AG10803 (cell line): ENCODE data around the gene ATP8A2.

ENCODE experiments used
- DNase-seq: peaks from one replicate; pipeline ENCODE4 v3.0.0; 2010; ENCODE audit warnings: low read depth
- H3K4me3 ChIP-seq: 2 replicates; pipeline ENCODE4 v1.5.1; 2011; ENCODE audit warnings: mild to moderate bottlenecking, low read length, control low read depth
- TF ChIP-seq, protein P1 (sequence below): conservative IDR thresholded peaks from 2 replicates; pipeline ENCODE4 v1.5.1; 2011; ENCODE audit warnings: mild to moderate bottlenecking, low read length, control low read depth, inconsistent platforms

The ATP8A2 gene

DNA sequence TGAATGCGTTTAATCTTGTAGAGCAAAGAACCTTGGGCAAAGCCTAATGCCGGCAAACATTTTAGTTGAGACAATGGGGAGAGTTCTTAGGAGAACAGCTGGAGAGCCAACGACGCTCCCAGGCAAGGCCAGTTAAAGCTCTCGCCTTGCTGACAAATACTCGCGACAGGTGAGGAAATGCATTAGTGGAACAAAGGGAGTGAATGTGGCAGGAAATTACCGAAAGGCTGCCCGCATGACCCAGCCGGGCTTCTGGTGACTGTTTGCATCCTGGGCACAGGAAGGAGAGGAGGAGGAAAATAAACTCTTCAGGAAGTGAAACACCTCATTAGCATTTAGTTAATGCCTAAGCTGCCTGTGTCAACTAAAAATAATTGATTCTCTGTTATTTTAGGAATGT is 605.4 kb downstream of the ATP8A2 start:
- TF ChIP-seq, protein P1, sequence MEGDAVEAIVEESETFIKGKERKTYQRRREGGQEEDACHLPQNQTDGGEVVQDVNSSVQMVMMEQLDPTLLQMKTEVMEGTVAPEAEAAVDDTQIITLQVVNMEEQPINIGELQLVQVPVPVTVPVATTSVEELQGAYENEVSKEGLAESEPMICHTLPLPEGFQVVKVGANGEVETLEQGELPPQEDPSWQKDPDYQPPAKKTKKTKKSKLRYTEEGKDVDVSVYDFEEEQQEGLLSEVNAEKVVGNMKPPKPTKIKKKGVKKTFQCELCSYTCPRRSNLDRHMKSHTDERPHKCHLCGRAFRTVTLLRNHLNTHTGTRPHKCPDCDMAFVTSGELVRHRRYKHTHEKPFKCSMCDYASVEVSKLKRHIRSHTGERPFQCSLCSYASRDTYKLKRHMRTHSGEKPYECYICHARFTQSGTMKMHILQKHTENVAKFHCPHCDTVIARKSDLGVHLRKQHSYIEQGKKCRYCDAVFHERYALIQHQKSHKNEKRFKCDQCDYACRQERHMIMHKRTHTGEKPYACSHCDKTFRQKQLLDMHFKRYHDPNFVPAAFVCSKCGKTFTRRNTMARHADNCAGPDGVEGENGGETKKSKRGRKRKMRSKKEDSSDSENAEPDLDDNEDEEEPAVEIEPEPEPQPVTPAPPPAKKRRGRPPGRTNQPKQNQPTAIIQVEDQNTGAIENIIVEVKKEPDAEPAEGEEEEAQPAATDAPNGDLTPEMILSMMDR = no peak
- no peak overlapping the region for H3K4me3 ChIP-seq
- no peak for DNase-seq

DNA sequence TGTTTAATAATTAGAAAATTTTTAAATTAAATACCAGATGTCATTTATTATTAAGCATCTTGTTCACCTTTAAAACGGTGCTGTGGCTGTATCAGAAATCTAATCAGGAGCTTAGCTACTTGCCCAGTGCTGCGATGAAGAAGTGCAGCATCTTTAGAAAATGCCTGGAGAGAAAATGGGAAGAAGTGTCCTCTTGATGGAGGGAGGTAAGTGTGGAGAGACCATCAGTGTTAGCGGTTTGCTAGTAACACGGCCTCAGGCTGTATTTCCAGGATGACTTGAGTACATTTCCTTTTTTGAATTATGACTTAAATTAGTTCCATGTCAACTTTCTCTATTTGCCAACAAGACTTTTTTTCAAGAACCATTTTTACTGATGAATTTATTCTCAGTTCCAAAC is 605.9 kb downstream of the ATP8A2 start:
- TF ChIP-seq, protein P1 = no peak
- no peak for DNase-seq
- no peak overlapping the region for H3K4me3 ChIP-seq

- H3K4me3 ChIP-seq = no peak overlapping the region
- TF ChIP-seq, protein P1 = no peak
- DNase-seq = no peak
These were observed 607.2 kb downstream of the ATP8A2 start for GRCh38 chr13:25978961-25979360.

DNA sequence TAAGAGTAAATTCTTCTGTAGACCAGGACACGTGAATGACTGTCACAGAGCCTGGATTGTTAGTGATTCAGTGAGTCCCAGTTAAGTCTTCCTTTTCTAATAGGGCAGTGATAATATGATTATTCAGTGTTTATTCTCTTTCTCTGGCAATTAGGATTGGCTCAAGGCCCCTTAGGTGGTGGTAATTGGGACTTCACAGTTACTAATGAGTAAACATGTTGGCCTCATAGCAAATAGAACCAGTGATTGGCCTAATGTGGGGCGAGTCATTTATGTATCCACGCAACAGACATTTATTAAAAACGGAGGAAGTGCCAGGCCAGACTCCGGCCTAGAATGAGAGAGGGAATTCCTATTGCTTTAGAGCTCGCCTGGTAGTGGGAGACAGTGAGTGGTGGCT is 607.6 kb downstream of the ATP8A2 start:
- TF ChIP-seq, protein P1 = no peak
- DNase-seq = no peak
- no peak overlapping the region for H3K4me3 ChIP-seq

DNA sequence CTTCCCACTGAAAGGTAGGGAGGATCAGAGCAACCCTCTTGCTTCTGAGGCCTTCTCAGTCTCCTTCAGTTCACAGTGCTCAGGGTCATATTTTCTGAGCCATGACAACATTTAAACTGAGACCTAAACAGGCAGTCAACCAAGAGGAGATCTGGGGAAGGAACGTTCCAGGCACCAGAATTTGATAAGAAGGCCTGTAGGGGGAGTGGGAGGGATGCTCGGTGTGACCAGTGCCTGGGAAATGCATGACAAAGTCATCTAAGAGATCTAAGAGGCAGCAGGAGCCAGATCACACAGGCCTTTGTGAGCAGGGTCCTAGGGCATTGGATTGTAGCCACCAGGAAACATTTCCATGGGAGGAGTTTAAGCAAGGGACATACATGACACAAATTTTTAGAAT is 608.5 kb downstream of the ATP8A2 start:
- TF ChIP-seq, protein P1 = peak; percentile 48
- DNase-seq = peak; percentile 18
- H3K4me3 ChIP-seq = no peak overlapping the region

- DNase-seq = no peak
These were observed 609.3 kb downstream of the ATP8A2 start for GRCh38 chr13:25981060-25981459.

GRCh38 chr13:25982907-25983306 is 611.1 kb downstream of the ATP8A2 start:
- DNase-seq = no peak
- TF ChIP-seq, protein P1 = no peak
- H3K4me3 ChIP-seq = no peak overlapping the region

More at GRCh38 chr13:25981060-25981459, 609.3 kb downstream of the ATP8A2 start:
- TF ChIP-seq, protein P1 = no peak
- no peak overlapping the region for H3K4me3 ChIP-seq
